HG03460 (cell line): ENCODE data around the gene PLEKHG4B.

Experiments
- ATAC-seq: cut with Tn5 transposase; IDR thresholded peaks from one replicate; pipeline ENCODE4 v1.9.1; 2021; ENCODE audit not compliant: unreplicated experiment

The PLEKHG4B gene

DNA sequence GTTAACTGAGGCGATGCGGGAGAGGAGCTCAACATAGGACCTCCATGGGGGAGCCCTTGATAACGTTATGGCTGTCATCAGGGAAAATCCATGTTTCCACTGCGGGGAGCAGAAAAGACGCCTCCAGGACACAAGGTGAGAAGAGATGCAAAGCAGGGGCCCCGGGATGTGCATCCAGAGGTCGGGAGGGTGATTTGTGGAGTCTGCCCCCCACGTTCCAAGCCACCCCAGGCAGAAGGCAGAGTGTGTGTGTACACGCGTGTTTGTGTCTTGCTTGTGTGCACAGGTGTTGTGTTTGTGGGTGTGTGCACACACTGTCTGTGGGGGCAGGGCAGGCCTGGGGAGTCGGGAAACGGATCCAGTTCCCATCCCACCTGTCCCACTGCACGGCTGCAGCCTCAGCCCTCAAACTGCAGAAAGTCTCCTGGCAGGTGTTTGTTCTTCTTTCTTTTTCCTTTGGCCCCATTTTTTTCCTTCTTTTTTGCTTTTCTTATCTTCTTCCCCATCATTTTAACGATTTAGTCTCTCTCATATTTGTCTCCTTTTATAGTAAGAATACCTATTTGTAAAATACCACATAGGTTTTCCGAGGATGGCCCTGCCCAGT lies 17.4 kb upstream of the PLEKHG4B start:
- no peak for ATAC-seq

DNA sequence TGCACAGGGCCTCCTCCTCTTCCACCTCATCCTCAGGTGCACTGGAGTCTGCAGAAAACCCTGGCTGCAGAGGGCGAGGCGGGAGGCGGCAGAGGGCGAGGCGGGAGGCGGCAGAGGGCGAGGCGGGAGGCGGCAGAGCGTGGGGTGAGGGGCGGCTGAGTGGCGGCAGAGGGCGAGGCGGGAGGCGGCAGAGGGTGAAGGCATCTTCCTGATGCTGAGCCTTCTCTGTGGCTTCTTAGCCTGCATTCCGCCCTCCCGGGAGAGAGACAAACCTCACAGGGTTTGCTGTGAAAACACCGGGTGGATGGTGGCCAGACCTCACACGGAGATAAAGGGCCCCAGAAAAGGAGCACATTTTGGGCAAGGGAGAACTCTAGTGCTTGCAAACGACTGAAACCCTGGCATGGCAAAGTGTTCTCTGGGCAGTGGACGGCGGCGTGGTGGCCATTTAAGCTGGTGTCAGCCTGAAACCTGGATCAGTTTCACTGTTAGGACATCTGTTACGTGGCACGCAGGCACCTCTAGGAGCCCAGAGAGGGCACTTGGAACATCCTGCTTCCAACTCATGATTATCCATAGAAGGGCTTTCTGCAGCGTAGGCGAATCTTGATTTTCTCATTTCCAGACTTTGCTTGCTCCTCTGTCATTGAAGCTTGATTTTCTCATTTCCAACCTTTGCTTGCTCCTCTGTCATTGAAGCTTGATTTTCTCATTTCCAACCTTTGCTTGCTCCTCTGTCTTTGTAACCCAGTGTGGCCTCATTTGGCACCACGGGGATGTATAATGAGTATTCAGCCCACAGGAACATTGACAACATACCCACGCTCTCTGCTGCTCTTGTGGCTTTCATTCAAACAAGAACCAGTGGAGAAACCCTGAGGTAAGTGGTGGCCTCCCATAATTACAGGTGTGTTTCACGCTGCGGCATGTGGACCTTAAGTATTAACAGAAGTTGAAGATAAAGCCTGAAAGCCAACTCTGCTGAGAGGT lies 16.3 kb upstream of the PLEKHG4B start:
- no peak for ATAC-seq

DNA sequence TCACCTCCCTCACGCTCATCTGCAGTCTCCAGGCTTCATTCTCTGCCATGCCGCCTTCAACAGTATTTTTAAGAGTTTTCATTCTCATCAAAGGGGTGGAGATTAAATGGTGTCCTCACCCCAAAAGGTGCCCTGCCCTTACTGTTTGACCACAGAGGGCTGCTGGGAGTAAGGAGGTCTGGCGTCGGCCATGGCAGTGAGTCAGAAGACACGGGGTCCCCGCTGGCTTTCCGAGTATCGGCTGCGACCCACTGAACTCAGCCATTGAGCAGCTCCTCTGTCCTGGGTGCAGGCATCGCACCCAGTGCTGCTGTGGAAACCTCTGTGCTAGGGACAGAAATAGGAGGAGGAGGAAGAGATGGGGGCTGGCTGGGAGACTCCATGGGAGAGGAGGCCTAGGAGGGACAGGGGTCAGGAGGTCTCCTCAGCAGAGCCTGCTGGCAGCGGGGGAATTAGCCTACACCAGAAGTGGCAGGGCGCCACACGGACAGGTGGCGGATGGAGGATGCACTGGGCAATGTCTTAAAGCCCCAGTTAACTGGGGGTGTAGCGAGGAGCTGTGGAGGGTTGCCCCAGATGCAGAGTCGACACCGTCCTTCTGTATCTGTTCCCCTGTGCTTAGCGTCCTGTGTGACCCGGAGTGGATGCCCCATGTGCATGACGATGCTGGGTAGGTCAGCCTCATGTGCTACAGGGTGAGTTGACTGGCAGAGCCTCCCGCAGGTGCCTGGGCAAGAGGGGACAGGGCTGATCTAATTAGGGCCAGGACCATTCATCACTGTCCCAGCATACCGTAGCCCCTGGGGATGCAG lies 15.4 kb upstream of the PLEKHG4B start:
- no peak for ATAC-seq

DNA sequence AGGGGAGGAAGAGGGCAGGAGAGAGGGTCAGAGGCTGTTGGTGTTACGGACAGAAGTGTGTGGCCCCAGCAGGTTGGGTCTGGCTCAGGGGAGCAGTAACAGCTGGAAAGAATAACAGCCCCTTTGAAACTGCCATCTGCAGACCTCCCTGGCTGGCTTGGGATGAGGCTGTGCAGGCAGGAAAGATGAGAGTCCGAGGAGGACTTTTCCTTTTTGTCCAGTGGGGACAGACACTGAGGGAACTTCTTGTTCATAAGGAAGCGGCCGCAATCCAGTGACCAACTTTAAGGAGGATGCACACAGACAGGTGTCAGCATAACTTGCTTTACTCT lies 14.8 kb upstream of the PLEKHG4B start:
- ATAC-seq: no peak

DNA sequence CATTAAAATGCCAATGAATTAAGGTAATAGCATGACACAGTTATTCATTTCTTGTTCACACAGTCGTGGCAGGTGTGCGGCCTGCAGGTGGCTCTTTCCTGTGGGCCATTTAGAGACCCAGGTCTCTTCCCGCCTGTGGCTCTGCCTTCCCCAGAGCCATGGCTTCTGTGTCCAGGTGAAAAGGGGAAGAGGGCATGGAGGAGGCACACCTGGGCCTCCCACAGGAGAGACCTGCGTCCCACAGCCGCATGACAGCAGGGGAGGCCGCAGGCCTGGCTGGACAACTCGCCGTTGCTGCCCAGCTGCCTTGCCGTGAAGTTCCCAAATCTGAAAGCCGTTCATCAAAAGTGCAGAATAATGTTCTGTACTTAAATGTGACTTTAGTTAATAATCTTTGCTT lies 14.4 kb upstream of the PLEKHG4B start:
- ATAC-seq: no peak

DNA sequence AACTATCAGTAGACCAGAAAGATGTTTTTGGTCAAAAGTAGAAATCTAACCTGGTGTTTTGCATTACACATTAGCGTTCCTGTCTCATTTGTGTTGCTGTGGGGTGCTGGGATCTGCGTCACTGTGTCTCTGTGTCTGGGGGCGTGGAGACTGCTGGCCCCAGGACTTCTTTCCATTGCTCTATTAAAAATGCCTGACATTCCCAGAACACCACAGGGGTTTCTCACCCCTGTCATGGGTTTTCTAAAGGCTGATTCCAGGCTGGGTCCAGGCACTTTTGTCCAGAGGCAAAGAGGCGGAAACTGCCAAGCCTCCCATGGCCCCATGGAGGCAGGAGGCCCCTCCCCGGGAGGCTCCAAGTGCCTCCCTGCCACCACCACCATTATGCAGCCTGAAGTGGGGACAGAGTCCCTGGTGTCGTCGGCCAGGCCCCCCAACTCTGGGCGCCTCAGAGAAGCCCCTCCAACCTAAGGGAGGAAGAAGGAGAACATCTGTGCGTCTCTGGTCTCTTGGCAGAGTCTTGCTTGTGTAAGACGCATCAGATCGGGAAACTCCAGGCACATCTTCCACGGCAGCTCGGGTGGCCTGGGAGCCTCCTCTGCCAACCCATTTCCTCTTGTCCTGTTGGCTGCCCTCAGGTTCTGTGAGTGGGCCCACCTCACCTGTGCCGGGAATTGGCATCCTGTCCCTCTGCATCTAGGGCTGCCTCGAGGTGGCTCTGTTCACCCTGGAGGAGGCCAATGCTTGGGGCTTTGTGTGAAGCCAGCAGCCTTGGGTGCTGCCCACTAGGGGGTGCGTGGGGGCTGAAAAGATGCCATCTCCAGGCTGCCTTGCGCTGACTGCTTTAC lies 13.8 kb upstream of the PLEKHG4B start:
- no peak for ATAC-seq

DNA sequence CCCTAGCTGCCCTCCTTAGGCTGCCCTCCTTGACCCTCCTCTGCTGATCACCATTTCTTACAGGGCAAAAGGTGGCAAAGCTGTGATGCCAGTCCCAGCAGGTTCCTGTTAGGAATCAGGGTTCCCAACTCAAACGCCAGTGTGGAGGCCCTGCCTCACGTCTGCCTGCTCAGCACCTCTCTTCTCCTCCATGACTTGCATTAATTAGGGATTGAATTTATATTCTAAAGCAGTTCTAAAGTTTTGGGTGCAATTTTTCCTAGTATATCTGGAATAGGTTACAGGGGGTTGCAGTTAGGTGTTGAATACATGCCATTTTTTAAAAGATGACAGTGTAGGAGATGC lies 13.2 kb upstream of the PLEKHG4B start:
- ATAC-seq: no peak

DNA sequence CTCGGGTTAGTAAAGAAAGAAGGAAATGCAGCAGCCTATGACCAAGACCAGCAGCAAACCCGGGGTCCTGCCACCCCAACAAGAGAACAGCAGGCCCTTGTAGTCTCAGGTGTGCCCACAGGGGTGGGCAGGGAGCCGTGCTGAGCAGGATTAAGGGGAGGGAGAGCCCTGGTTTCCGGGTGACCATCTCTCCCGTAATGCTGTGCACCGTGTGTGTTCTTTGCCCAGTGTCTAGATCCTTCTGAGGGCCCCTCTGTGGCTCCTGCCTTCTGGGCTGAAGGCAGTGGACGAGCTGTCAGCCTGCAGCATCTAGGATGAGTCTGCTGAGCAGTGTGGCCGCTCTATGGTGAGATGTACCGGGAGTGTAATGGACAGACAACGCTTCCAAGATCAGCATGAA lies 12.7 kb upstream of the PLEKHG4B start:
- no peak for ATAC-seq

DNA sequence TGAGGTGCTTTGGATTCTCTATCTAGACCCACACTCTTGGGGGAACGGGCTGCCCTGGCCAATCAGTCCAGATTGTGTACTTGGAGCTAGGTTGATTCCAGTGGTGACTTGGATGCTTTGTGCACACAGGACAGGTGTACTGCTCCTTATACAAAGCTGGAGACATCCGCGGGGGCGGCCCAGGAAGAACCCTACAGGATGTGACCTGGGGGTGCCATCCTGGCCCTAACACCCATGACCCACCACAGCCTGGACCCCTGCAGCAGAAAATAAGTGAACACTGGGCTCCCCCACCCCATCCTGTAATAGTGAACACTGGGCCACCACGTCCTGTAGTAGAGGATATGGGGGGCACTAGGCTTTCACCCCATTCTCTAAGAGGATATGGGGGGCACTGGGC lies 12.1 kb upstream of the PLEKHG4B start:
- no peak for ATAC-seq

DNA sequence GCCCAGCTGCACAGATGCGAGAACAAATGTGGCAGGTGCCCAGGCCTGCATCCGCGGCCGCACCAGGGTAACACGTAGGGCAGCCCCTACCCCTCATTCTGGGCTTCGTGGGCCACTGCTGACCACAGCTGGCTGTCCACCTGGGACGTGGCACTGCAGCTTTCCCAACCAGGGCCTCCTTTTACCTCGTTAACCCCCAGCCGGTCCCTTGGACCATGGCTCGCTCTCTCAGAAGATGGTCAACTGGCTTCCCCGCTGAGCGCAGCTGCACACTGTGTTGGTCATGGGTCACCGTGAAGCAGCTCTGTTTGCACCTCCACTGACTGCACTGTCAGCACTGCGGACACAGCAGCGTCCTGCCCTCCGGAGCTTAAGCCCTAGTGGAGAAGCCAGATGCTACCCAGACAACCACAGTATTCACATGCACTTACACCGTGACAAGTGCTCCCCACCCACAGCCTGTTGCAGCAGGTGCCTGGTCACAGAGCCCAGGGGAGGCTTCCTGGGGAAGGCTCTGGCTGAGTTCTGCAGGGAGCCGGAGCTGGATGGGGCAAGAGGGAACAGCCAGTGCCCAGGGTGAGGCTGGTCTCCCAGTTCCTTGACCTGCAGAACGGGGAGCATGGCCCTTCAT lies 10.5 kb upstream of the PLEKHG4B start:
- ATAC-seq: no peak

DNA sequence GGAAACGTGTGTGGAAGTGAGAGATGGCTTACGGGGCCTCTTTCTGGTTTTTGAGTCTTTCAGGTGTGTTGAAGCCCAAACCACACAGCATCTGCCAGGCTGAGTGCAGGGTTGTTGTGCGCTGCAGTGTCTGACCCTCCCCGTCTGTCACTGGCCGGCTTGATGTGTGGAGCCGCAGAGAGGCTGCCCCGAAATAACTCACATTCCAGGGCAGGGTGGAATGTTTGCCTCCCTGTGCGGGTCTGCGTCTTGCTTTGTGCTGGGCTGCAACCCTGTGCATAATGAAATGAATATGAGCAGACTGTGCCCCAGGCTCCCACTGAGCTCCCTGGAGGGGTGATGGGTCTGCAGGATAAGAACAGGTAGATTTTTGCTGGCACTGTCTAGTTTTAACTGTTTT lies 9.9 kb upstream of the PLEKHG4B start:
- no peak for ATAC-seq

DNA sequence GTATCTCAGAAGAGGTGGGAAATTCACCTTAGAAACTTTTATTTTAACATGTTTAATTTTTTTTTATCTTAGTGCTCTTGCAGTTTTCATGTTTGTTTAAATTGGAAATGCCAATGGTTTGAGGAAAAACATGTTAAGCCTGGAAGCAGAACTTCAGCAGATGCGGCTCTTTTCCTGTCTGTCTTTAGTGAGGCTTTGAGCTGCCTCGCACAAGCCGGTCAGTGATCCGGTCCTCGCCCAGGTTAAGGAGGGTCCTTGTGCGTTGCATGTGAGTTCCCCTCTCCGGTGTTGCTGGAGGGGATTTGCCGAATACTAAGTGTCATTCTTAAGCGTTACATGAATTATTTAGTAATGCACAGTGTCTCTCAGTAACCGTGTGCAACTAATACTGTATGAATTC lies 9.4 kb upstream of the PLEKHG4B start:
- no peak for ATAC-seq

DNA sequence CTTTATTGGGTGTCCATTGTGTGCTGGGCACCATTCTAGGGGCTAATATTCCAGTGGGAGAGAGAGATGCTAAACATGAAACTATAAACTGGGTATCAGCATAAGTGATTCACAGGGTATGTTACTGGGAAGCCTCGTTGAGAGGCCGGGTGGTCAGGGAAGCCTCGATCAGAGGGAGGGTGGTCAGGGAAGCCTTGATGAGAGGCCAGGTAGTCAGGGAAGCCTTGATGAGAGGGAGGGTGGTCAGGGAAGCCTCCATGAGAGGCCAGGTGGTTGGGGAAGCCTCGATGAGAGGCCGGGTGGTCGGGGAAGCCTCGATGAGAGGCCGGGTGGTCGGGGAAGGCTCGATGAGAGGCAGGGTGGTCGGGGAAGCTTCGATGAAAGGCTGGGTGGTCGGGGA lies 8.9 kb upstream of the PLEKHG4B start:
- ATAC-seq: no peak

DNA sequence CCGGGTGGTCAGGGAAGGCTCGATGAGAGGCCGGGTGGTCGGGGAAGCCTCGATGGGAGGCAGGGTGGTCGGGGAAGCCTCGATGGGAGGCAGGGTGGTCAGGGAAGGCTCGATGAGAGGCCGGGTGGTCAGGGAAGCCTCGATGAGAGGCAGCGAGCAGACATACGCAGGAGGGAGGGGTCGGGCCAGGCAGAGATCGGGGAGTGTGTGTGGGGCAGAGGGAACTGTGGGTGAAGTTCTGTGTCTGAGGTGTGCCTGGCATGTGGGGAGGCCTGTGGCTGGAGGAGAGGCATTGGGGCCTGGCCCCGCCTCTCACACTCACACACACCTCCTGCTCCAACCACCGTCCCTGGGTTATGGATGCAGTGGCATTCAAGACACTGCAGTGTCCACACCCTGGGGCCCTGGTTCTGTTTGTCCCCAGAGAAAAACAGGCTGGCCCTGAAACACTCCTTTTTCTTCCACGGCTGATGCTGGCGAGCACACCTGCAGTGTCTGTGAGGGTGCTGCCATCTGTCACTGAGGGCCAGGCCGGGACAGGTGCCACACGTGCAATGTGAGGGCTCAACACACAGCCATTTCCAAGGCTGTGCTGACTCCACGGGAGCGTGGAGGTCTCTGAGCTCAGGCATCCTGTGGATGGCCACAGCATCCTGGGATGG lies 6.5 kb upstream of the PLEKHG4B start:
- no peak for ATAC-seq

DNA sequence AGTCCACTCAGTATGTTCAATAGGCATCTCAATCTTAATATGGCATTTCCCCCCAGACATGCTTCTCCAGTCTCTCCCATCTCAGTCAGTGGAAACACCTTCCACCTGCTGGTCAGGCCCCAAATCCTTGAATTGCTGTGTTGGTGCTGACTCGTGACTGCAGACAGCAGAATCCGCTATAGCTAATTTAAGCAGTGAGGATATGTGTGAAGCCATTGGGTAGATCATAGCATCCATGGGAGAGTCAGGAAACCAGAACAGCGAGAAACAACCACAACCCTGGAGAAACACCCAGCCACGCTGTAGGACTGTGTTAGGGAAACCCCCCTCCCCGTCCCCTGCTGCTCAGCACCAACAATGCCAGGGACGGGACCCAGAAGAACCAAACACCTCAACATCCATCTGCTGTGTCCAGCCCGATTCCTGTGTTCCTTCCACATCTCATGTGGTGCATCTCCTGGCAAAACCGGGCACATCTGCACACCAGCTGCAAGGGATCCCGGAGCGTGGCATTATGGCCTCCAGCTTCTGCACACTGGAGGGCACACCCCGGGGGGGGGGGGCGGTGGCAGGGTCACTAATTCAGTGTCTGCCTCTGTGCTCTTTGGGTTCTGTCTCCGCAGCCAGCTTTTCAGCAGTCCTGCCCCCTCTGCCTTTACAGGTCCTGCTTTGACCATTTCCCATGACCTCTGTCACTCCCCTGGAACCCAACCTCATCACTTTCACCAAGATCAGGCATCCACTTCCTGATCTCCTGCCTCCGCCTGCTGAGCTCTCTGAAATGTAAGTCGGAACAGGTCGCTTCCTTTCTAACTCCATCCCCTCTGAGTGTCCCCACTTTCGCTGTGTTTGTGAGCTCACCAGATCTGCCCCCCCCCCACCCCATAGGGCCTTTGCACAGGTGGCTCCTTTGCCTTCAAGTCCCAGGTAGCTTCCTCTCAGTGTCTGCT lies 2.4 kb upstream of the PLEKHG4B start:
- ATAC-seq: no peak

DNA sequence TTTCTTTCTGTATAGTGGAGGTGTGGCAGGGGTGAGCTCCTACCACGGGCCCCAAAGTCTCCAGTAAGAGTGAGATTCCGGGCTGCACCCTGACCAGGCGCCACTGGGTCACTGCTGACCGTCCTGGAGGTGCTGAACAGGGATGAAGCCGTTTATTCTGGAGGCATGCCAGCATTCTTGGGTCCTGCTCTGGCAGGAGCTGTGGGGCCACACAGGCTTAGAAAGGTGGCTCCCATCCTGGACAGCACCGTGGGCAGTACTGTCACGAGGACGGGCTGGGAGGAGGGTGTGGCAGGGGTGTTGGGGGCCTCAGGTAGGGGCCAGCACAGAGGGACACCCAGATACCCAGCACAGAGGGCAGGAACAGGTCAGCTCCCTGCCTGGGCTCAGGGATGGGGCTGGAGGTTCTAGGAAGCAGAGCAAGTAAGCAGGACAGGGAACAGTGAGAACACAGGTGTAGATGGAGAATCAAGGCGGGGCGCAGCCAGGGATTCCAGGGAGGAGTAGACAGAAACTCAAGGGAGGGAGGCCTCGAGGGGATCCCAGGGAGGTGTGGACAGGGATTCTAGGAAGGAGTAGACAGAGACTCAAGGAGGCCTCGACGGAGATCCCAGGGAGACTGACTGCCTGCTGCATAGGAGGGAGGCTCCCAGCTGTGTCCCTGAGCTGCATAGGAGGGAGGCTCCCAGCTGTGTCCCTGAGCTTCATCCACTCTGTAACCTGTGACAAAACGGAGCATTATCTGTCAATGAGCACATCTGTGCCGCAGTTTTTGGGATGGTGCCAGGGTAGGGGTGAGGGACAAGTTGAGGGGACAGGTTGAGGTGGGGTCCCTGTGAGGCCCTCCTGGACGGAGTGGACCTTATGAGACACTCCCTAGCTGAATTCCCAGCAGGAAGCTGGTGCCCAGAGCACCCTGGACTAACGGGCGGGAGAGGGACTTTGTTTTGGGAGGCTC lies 1.1 kb upstream of the PLEKHG4B start:
- ATAC-seq: no peak

DNA sequence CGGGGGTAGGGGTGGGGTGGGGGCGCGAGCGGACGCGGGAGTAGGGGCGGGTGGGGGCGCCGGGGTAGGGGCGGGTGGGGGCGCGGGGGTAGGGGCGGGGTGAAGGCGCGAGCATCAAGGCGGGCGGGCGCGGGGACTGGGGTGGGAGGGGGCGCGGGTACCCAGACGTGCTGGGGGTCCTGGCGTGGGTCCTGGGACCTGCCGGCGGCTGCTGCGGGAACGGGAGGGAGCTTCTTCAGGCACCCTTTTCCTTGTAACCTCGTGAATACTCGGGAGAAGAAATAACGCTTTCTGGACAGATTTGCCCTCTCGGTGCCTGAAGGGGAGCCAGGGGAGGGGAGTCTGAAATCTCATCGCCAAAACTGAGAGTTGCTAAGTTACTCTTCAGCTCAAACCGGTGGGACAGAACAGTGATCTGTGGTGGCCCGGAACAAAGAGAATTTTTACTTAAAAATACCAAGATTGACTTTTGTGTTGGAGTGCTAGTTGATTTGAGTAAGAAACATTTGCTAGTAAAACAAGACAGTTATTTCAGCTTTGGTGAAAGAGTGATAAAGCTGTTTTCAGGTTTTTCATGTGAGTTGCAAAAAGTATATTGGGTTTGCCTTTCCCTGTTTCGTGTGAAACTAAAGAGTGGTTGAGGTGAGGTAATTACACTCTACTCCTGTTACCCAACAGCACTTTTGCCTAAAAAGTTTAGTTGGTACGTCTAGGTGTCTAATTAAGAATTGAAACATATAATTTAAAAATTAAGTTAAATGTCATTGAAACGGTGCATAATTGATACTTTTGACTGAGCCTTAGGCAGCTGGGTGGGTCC lies 643 bp downstream of the PLEKHG4B start:
- no peak for ATAC-seq
